HepG2 (cell line): ENCODE results near the gene ASB7.

ENCODE experiments used
- IKZF1 ChIP-seq: fragments of 450-650 bp; IDR thresholded peaks from 2 replicates; pipeline ENCODE4 v1.7.1; 2016
- KDM5A ChIP-seq: fragments of 200-600 bp; sonication (generic); IDR thresholded peaks from 2 replicates; pipeline ENCODE4 v1.7.0; 2018; ENCODE audit warnings: antibody characterized with exemption, mild to moderate bottlenecking, low read length, borderline replicate concordance
- RFX5 ChIP-seq: IDR thresholded peaks from 2 replicates; pipeline ENCODE4 v1.6.1; 2011; ENCODE audit warnings: low read depth, low read length, improper control_type of control experiment
- YY1 ChIP-seq: IDR thresholded peaks from 2 replicates; pipeline ENCODE4 v1.6.1; 2011; ENCODE audit warnings: low read length, low read depth, moderate library complexity, mild to moderate bottlenecking; ENCODE audit not compliant: insufficient read depth, insufficient replicate concordance
- ZNF766 ChIP-seq: sonication (generic); formaldehyde crosslinking; IDR thresholded peaks from 2 replicates; pipeline ENCODE4 v1.5.0; 2020; ENCODE audit warnings: missing genetic modification reagents, borderline replicate concordance
- TF ChIP-seq, protein P1 (sequence below): sonication (generic); formaldehyde crosslinking; IDR thresholded peaks from 2 replicates; pipeline ENCODE4 v1.4.0; 2020; ENCODE audit warnings: mild to moderate bottlenecking, missing genetic modification reagents

DNA sequence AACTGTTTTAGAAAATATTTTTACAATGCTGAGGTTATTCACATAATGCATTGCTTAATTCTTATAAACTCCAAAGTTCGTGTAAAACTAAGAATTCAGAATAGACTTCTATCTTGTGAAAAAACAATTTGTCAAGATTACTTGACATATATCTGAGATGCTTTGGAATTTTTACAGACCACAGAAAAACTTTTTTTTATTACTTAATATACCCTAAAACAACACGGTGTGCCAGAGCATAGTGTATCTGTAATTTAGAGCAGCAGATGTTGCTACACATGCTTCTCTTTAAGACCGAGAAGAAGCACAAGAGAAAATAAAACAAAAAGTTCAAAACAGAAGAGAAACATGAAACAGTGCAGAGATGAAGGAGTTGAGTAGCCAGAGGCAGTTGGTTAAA lies 26.4 kb downstream of the ASB7 start:
- TF ChIP-seq KDM5A (no peak), RFX5 (no peak), ZNF766 (CRISPR knock-in tag) (no peak), YY1 (no peak), IKZF1 (no peak)
- TF ChIP-seq, protein P1, sequence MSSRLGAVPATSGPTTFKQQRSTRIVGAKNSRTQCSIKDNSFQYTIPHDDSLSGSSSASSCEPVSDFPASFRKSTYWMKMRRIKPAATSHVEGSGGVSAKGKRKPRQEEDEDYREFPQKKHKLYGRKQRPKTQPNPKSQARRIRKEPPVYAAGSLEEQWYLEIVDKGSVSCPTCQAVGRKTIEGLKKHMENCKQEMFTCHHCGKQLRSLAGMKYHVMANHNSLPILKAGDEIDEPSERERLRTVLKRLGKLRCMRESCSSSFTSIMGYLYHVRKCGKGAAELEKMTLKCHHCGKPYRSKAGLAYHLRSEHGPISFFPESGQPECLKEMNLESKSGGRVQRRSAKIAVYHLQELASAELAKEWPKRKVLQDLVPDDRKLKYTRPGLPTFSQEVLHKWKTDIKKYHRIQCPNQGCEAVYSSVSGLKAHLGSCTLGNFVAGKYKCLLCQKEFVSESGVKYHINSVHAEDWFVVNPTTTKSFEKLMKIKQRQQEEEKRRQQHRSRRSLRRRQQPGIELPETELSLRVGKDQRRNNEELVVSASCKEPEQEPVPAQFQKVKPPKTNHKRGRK: no peak
